HUES48 (cell line): ENCODE data around the gene SIRT6.
"Not testable (repeated sequence)": the region's sequence is repeated elsewhere in the genome, so short reads cannot be mapped to it uniquely, and the experiment has no call there.

Experiments
- H3K27ac ChIP-seq: one replicate; pipeline ENCODE4 v1.7.0; 2013; ENCODE audit warnings: low read depth, low read length, inconsistent platforms
- H3K27me3 ChIP-seq: 2 replicates; pipeline ENCODE4 v1.6.1; 2013; ENCODE audit warnings: mild to moderate bottlenecking, low read length; ENCODE audit not compliant: control insufficient read depth, insufficient read depth
- H3K36me3 ChIP-seq: 2 replicates; pipeline ENCODE4 v1.6.1; 2013; ENCODE audit warnings: low read length; ENCODE audit not compliant: control insufficient read depth, insufficient read depth
- H3K4me1 ChIP-seq: 2 replicates; pipeline ENCODE4 v1.6.1; 2013; ENCODE audit warnings: mild to moderate bottlenecking, low read length; ENCODE audit not compliant: control insufficient read depth, insufficient read depth
- H3K4me3 ChIP-seq: 2 replicates; pipeline ENCODE4 v1.5.1; 2013; ENCODE audit warnings: mild to moderate bottlenecking, low read depth, low read length
- H3K9ac ChIP-seq: 2 replicates; pipeline ENCODE4 v1.6.1; 2013; ENCODE audit warnings: mild to moderate bottlenecking, low read depth, low read length, moderate library complexity
- H3K9me3 ChIP-seq: 2 replicates; pipeline ENCODE4 v1.6.1; 2013; ENCODE audit warnings: low read length; ENCODE audit not compliant: control insufficient read depth, insufficient read depth

Gene SIRT6

GRCh38 chr19:4173479-4174212 is 8.7 kb downstream of the SIRT6 start:
- peak overlapping the region; percentile 50 for H3K4me3 ChIP-seq
- H3K9ac ChIP-seq, result no peak overlapping the region
- no peak overlapping the region for H3K27ac ChIP-seq
- H3K36me3 ChIP-seq, result no peaks in the 10 kb centered on the region; the same call in 1 of the 2 replicates
- H3K27me3 ChIP-seq, result peaks cover 8% of the 10 kb centered on the region
- no peaks in the 10 kb centered on the region for H3K9me3 ChIP-seq
- H3K4me1 ChIP-seq, result no peaks in the 10 kb centered on the region

- Histone ChIP-seq H3K4me3 (peak overlapping the region; percentile 50), H3K9me3 (no peaks in the 10 kb centered on the region), H3K27ac (no peak overlapping the region), H3K27me3 (peaks cover 8% of the 10 kb centered on the region), H3K9ac (no peak overlapping the region), H3K36me3 (no peaks in the 10 kb centered on the region; the same call in 1 of the 2 replicates), H3K4me1 (no peaks in the 10 kb centered on the region)
Observed at GRCh38 chr19:4172861-4173473, 9.4 kb downstream of the SIRT6 start.

DNA sequence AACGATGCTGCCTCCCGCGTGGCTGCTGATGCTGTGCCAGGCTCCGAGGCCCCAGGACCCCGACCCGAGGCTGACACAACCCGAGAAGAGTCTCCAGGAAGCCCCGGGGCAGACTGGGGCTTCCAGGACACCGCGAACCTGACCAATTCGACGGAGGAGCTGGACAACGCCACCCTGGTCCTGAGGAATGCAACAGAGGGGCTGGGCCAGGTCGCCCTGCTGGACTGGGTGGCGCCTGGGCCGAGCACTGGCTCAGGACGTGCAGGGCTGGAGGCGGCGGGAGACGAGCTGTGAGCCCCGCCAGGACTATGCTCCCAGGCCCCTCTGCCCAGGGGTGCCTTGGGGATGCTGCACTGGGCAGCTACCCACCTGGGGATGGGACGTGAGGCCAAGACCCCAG is 10.7 kb downstream of the SIRT6 start:
- Histone ChIP-seq H3K36me3 (no peaks in the 10 kb centered on the region; the same call in 1 of the 2 replicates), H3K9ac (no peak overlapping the region), H3K4me1 (no peaks in the 10 kb centered on the region), H3K27ac (no peak overlapping the region), H3K27me3 (peaks cover 8% of the 10 kb centered on the region), H3K9me3 (no peaks in the 10 kb centered on the region), H3K4me3 (no peak overlapping the region)

DNA sequence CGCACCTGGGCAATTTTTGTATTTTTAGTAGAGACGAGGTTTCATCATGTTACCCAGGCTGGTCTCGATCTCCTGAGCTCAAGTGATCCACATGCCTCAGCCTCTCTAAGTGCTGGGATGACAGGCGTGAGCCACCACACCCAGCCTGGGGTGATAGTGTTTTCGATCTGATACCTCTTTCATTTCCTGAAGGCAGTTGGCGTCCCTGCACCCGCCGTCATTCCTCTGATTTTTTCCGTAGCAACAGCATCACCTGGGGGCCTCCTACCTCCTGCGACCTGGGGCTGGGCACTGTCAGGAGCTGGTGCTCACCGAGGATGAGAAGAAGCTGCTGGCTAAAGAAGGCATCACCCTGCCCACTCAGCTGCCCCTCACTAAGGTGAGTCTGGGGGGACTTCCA is 18.1 kb downstream of the SIRT6 start:
- Histone ChIP-seq H3K36me3 (no peaks in the 10 kb centered on the region), H3K27ac (no peak overlapping the region), H3K9me3 (no peaks in the 10 kb centered on the region)

GRCh38 chr19:4161415-4162077 is 20.8 kb downstream of the SIRT6 start:
- H3K9me3 ChIP-seq, result no peaks in the 10 kb centered on the region
- H3K36me3 ChIP-seq, result no peaks in the 10 kb centered on the region
- no peak overlapping the region for H3K27ac ChIP-seq

More for the DNA sequence above, 18.1 kb downstream of the SIRT6 start:
- Histone ChIP-seq H3K4me1 (no peaks in the 10 kb centered on the region), H3K27me3 (no peaks in the 10 kb centered on the region), H3K9ac (no peak overlapping the region), H3K4me3 (no peak overlapping the region)

DNA sequence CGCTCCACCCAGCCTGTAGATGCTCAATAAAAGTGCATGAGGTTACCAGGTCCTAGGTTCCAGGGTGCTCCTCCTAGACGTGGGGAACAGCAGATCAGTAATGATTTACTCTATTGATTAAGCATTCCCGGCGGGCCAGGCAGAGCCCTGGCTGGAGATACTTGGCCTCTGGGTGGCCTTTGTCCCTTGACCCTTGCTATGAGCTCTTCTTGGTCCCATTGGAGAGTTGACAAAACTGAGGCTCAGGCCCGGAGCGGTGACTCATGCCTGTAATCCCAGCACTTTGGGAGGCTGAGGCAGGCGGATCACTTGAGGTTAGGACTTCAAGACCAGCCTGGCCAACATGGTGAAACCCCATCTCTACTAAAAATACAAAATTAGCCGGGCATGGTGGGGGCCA is 24.4 kb downstream of the SIRT6 start:
- H3K27ac ChIP-seq, H3K27me3 ChIP-seq, H3K9ac ChIP-seq, H3K36me3 ChIP-seq, H3K4me1 ChIP-seq, H3K4me3 ChIP-seq, H3K9me3 ChIP-seq: not testable (repeated sequence)

More at GRCh38 chr19:4161415-4162077, 20.8 kb downstream of the SIRT6 start:
- Histone ChIP-seq H3K27me3 (no peaks in the 10 kb centered on the region), H3K4me1 (no peaks in the 10 kb centered on the region), H3K9ac (no peak overlapping the region), H3K4me3 (no peak overlapping the region)

DNA sequence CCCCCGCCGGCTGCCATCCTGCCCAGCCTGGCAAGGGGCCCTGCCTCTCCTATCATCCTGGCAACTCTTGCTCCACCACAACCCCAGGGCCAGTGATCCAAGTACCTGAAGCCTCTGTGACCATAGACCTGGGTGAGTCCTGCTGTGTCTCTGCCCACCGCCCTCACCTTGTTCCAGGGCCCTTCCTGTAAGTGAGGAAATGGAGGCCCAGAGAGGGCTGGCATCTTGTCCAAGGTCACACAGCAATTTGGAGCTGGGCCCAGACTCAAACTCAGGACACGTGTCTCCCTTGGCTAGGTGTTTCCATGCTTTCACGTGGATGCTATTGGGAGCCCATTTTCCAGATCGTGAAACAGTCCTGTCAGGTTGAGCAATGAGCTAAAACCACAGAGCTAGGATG is 25.2 kb downstream of the SIRT6 start:
- Histone ChIP-seq H3K9ac (no peak overlapping the region), H3K27me3 (no peaks in the 10 kb centered on the region), H3K4me3 (no peak overlapping the region), H3K4me1 (no peaks in the 10 kb centered on the region), H3K36me3 (no peaks in the 10 kb centered on the region), H3K27ac (no peak overlapping the region), H3K9me3 (no peaks in the 10 kb centered on the region)

GRCh38 chr19:4154571-4155312 is 27.6 kb downstream of the SIRT6 start:
- H3K4me1 ChIP-seq, result no peaks in the 10 kb centered on the region
- H3K36me3 ChIP-seq, result no peaks in the 10 kb centered on the region
- H3K9me3 ChIP-seq, result no peaks in the 10 kb centered on the region
- no peak overlapping the region for H3K4me3 ChIP-seq
- no peak overlapping the region for H3K27ac ChIP-seq
- H3K9ac ChIP-seq, result no peak overlapping the region
- H3K27me3 ChIP-seq, result no peaks in the 10 kb centered on the region

DNA sequence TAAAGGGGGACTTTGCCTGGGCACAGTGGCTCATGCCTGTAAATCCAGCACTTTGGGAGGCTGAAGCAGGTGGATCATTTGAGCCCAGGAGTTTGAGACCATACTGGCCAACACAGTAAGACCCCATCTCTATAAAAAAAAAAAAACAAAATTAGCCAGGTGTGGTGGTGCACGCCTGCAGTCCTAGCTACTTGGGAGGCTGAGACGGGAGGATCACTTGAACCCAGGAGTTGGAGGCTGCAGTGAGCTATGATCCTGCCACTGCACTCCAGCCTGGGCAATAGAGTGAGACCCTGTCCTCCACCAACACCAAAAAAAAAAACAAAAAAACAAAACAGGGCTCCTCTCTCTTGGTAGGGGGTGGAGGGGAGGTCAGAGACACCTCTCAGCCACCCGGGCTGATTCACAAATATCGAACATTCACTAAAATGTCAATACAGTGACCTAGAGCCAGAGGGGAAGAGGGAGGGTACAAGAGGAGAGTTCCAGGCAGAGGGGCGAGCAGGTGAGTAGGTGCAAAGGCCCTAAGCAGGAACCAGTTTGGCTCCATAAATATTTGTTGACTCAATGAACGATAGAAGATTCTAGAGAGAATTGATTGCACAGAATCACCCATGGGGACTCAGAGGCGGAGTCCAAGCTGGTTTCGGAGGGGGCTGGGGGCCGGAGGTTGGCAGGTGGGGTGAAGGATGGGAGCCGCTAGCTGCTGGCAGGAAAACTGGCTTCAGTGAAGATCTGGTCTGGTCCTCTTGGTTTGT is 29.9 kb downstream of the SIRT6 start:
- no peaks in the 10 kb centered on the region for H3K36me3 ChIP-seq
- H3K9me3 ChIP-seq, result no peaks in the 10 kb centered on the region
- no peak overlapping the region for H3K4me3 ChIP-seq
- no peaks in the 10 kb centered on the region for H3K27me3 ChIP-seq
- H3K4me1 ChIP-seq, result no peaks in the 10 kb centered on the region
- no peak overlapping the region for H3K27ac ChIP-seq
- no peak overlapping the region for H3K9ac ChIP-seq

GRCh38 chr19:4151623-4152022 is 30.7 kb downstream of the SIRT6 start:
- no peaks in the 10 kb centered on the region for H3K27me3 ChIP-seq
- H3K9me3 ChIP-seq, result no peaks in the 10 kb centered on the region
- no peak overlapping the region for H3K4me3 ChIP-seq
- H3K9ac ChIP-seq, result no peak overlapping the region
- no peaks in the 10 kb centered on the region for H3K36me3 ChIP-seq
- no peaks in the 10 kb centered on the region for H3K4me1 ChIP-seq
- no peak overlapping the region for H3K27ac ChIP-seq
